ENCODE data around the gene PLEKHG4.

PLEKHG4 gene

GRCh38 chr16:67280090-67281015 lies 1.0 kb downstream of the PLEKHG4 start:
- Mint-ChIP-seq H3K4me3 (peak overlapping the region in 1 of 2 donors; percentile 37), H3K27ac (no peak overlapping the region), H3K9me3 (no peaks in the 10 kb centered on the region), H3K4me1 (ENCODE audit: low read depth in 2 of 2) (peaks cover 0 to 8% of the 10 kb centered on the region in 2 donors), H3K27me3 (no peaks in the 10 kb centered on the region), H3K36me3 (ENCODE audit: insufficient read depth) (peaks cover 12% of the 10 kb centered on the region)
- DNase-seq (no peak), ATAC-seq (replicated peaks) (no peak)

- Mint-ChIP-seq H3K27me3 (no peaks in the 10 kb centered on the region), H3K4me1 (ENCODE audit: low read depth in 2 of 2) (peaks cover 0 to 7% of the 10 kb centered on the region in 2 donors), H3K36me3 (ENCODE audit: insufficient read depth) (peaks cover 9% of the 10 kb centered on the region), H3K4me3 (no peak overlapping the region), H3K27ac (no peak overlapping the region), H3K9me3 (no peaks in the 10 kb centered on the region)
- no peak for DNase-seq
- no peak for ATAC-seq (replicated peaks)
Measured at GRCh38 chr16:67281536-67282446, 2.5 kb downstream of the PLEKHG4 start.

- no peaks in the 10 kb centered on the region for H3K27me3 Mint-ChIP-seq
- H3K4me3 Mint-ChIP-seq = no peak overlapping the region
- DNase-seq = no peak
- H3K27ac Mint-ChIP-seq = no peak overlapping the region
- H3K36me3 Mint-ChIP-seq (ENCODE audit: insufficient read depth) = peaks cover 7% of the 10 kb centered on the region
- H3K4me1 Mint-ChIP-seq (ENCODE audit: low read depth in 2 of 2) = peaks cover 0 to 9% of the 10 kb centered on the region in 2 donors
- no peak for ATAC-seq (replicated peaks)
- H3K9me3 Mint-ChIP-seq = no peaks in the 10 kb centered on the region
Measured at GRCh38 chr16:67282447-67282805, 3.1 kb downstream of the PLEKHG4 start.

- Mint-ChIP-seq H3K27ac (peak overlapping the region; percentile 2 to 3), H3K4me1 (ENCODE audit: low read depth in 2 of 2) (peaks cover 0 to 7% of the 10 kb centered on the region in 2 donors), H3K36me3 (ENCODE audit: insufficient read depth) (peaks cover 5% of the 10 kb centered on the region), H3K4me3 (no peak overlapping the region), H3K27me3 (no peaks in the 10 kb centered on the region), H3K9me3 (no peaks in the 10 kb centered on the region)
- no peak for ATAC-seq (replicated peaks)
- no peak for DNase-seq
Measured at GRCh38 chr16:67283039-67283825, 3.9 kb downstream of the PLEKHG4 start.

- Mint-ChIP-seq H3K4me1 (ENCODE audit: low read depth in 2 of 2) (peaks cover 0 to 5% of the 10 kb centered on the region in 2 donors), H3K4me3 (no peak overlapping the region), H3K27ac (peak overlapping the region in 1 of 2 donors; percentile 3), H3K27me3 (no peaks in the 10 kb centered on the region), H3K36me3 (ENCODE audit: insufficient read depth) (peaks cover 5% of the 10 kb centered on the region), H3K9me3 (no peaks in the 10 kb centered on the region)
- ATAC-seq (replicated peaks) (no peak), DNase-seq (no peak)
Measured at GRCh38 chr16:67283826-67284555, 4.7 kb downstream of the PLEKHG4 start.

GRCh38 chr16:67284699-67285646 lies 5.6 kb downstream of the PLEKHG4 start:
- ATAC-seq (replicated peaks) = no peak
- peaks cover 5% of the 10 kb centered on the region for H3K36me3 Mint-ChIP-seq (ENCODE audit: insufficient read depth)
- no peaks in the 10 kb centered on the region for H3K27me3 Mint-ChIP-seq
- no peaks in the 10 kb centered on the region for H3K9me3 Mint-ChIP-seq
- DNase-seq = no peak
- peak overlapping the region; percentile 30 to 42 for H3K27ac Mint-ChIP-seq
- peaks cover 8 to 11% of the 10 kb centered on the region in 2 donors for H3K4me1 Mint-ChIP-seq (ENCODE audit: low read depth in 2 of 2)
- no peak overlapping the region for H3K4me3 Mint-ChIP-seq

- Mint-ChIP-seq H3K9me3 (no peaks in the 10 kb centered on the region), H3K36me3 (ENCODE audit: insufficient read depth) (peaks cover 2% of the 10 kb centered on the region), H3K27me3 (no peaks in the 10 kb centered on the region), H3K4me1 (ENCODE audit: low read depth in 2 of 2) (peaks cover 15 to 19% of the 10 kb centered on the region in 2 donors), H3K4me3 (no peak overlapping the region), H3K27ac (no peak overlapping the region)
- DNase-seq (no peak), ATAC-seq (replicated peaks) (no peak)
Measured at GRCh38 chr16:67286441-67287235, 7.3 kb downstream of the PLEKHG4 start.

GRCh38 chr16:67287960-67288359 lies 8.6 kb downstream of the PLEKHG4 start:
- no peak for ATAC-seq (replicated peaks)

GRCh38 chr16:67291461-67291860 lies 12.1 kb downstream of the PLEKHG4 start:
- ATAC-seq (replicated peaks) (no peak), DNase-seq (no peak)
- Mint-ChIP-seq H3K9me3 (no peaks in the 10 kb centered on the region), H3K27me3 (no peaks in the 10 kb centered on the region), H3K4me3 (no peak overlapping the region), H3K36me3 (ENCODE audit: insufficient read depth) (no peaks in the 10 kb centered on the region), H3K27ac (no peak overlapping the region), H3K4me1 (ENCODE audit: low read depth in 2 of 2) (peaks cover 15 to 26% of the 10 kb centered on the region in 2 donors)

More at GRCh38 chr16:67287960-67288359, 8.6 kb downstream of the PLEKHG4 start:
- H3K4me3 Mint-ChIP-seq = no peak overlapping the region
- H3K4me1 Mint-ChIP-seq (ENCODE audit: low read depth in 2 of 2) = peaks cover 15 to 19% of the 10 kb centered on the region in 2 donors
- no peak for DNase-seq
- H3K9me3 Mint-ChIP-seq = no peaks in the 10 kb centered on the region
- no peak overlapping the region for H3K27ac Mint-ChIP-seq
- H3K36me3 Mint-ChIP-seq (ENCODE audit: insufficient read depth) = peaks cover 2% of the 10 kb centered on the region
- H3K27me3 Mint-ChIP-seq = no peaks in the 10 kb centered on the region

- Mint-ChIP-seq H3K4me1 (ENCODE audit: low read depth in 2 of 2) (peaks cover 14 to 22% of the 10 kb centered on the region in 2 donors), H3K36me3 (ENCODE audit: insufficient read depth) (no peaks in the 10 kb centered on the region), H3K4me3 (no peak overlapping the region), H3K27me3 (no peaks in the 10 kb centered on the region), H3K9me3 (no peaks in the 10 kb centered on the region), H3K27ac (peak overlapping the region in 1 of 2 donors; percentile 69)
- no peak for DNase-seq
- ATAC-seq (replicated peaks) = no peak
Measured at GRCh38 chr16:67294171-67294757, 14.9 kb downstream of the PLEKHG4 start.

GRCh38 chr16:67294938-67295361 lies 15.6 kb downstream of the PLEKHG4 start:
- ATAC-seq (replicated peaks) (no peak), DNase-seq (no peak)
- peak overlapping the region in 1 of 2 donors; percentile 69 for H3K27ac Mint-ChIP-seq
- no peaks in the 10 kb centered on the region for H3K27me3 Mint-ChIP-seq
- no peaks in the 10 kb centered on the region for H3K9me3 Mint-ChIP-seq
- peaks cover 7 to 16% of the 10 kb centered on the region in 2 donors for H3K4me1 Mint-ChIP-seq (ENCODE audit: low read depth in 2 of 2)
- H3K4me3 Mint-ChIP-seq = no peak overlapping the region
- no peaks in the 10 kb centered on the region for H3K36me3 Mint-ChIP-seq (ENCODE audit: insufficient read depth)
